Measurements from ENCODE around the gene AFTPH.

- TF ChIP-seq, protein P1, sequence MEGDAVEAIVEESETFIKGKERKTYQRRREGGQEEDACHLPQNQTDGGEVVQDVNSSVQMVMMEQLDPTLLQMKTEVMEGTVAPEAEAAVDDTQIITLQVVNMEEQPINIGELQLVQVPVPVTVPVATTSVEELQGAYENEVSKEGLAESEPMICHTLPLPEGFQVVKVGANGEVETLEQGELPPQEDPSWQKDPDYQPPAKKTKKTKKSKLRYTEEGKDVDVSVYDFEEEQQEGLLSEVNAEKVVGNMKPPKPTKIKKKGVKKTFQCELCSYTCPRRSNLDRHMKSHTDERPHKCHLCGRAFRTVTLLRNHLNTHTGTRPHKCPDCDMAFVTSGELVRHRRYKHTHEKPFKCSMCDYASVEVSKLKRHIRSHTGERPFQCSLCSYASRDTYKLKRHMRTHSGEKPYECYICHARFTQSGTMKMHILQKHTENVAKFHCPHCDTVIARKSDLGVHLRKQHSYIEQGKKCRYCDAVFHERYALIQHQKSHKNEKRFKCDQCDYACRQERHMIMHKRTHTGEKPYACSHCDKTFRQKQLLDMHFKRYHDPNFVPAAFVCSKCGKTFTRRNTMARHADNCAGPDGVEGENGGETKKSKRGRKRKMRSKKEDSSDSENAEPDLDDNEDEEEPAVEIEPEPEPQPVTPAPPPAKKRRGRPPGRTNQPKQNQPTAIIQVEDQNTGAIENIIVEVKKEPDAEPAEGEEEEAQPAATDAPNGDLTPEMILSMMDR (IDR thresholded peaks at IDR 0.05; ENCODE audit: low read depth, low read length, poor library complexity, severe bottlenecking): no peak
- TF ChIP-seq EZH2phosphoT487 (IDR thresholded peaks at IDR 0.05; ENCODE audit: borderline replicate concordance, low read length): no peak
These were observed 42.5 kb upstream of the AFTPH start for GRCh38 chr2:64481665-64482064.
